ENCODE data around the gene DCAF8L1.
"Not testable (repeated sequence)": the region's sequence is repeated elsewhere in the genome, so short reads cannot be mapped to it uniquely, and the experiment has no call there.

DCAF8L1 gene

GRCh38 chrX:27995611-27996010 is 14.4 kb upstream of the DCAF8L1 start:
- H3K9me3 ChIP-seq (ENCODE audit: control insufficient read depth, low read length), result no peaks in the 10 kb centered on the region
- no peak overlapping the region for H2BK5ac ChIP-seq (ENCODE audit: low read depth, low read length, poor library complexity, severe bottlenecking)
- WGBS, result 83% methylated on average over 1 of the region's 3 CpGs
- no peak overlapping the region for H3K23ac ChIP-seq (ENCODE audit: low read length in 2 of 2)
- H3K79me1 ChIP-seq (replicated peaks; ENCODE audit: low read length, poor library complexity, severe bottlenecking), result no peaks in the 10 kb centered on the region
- no peak overlapping the region for H2BK120ac ChIP-seq (ENCODE audit: low read depth, low read length)
- no peak for DNase-seq
- H4K91ac ChIP-seq (ENCODE audit: low read length), result no peak overlapping the region
- H3K4me2 ChIP-seq (ENCODE audit: low read length, poor library complexity, severe bottlenecking), result no peak overlapping the region
- no peak overlapping the region for H3K9ac ChIP-seq (ENCODE audit: low read length)
- no peaks in the 10 kb centered on the region for H3K36me3 ChIP-seq (ENCODE audit: control insufficient read depth in 1 of 2, insufficient read depth in 2 of 2, low read depth in 1 of 2, low read length in 2 of 2)
- no peak overlapping the region for H3K4me3 ChIP-seq (ENCODE audit: insufficient read depth in 1 of 2, low read depth in 1 of 2, low read length in 2 of 2)
- no peak overlapping the region for H3K18ac ChIP-seq (ENCODE audit: low read depth in 1 of 2, low read length in 2 of 2)
- H3K14ac ChIP-seq (ENCODE audit: low read length in 2 of 2), result no peak overlapping the region
- H2AFZ ChIP-seq (ENCODE audit: low read depth, low read length), result no peak overlapping the region
- H2BK15ac ChIP-seq (ENCODE audit: low read depth, poor library complexity, severe bottlenecking), result no peak overlapping the region
- H2AK5ac ChIP-seq (ENCODE audit: low read length, severe bottlenecking), result no peak overlapping the region
- H3K27ac ChIP-seq (ENCODE audit: low read length, poor library complexity, severe bottlenecking), result no peak overlapping the region
- H2BK12ac ChIP-seq (ENCODE audit: low read length in 2 of 2), result no peak overlapping the region
- H4K8ac ChIP-seq (ENCODE audit: low read length), result no peak overlapping the region
- peaks cover 0 to 5% of the 10 kb centered on the region in 2 experiments for H3K27me3 ChIP-seq (ENCODE audit: control insufficient read depth in 1 of 2, insufficient read depth in 1 of 2, low read length in 2 of 2)
- H3K4me1 ChIP-seq (ENCODE audit: control insufficient read depth, insufficient read depth, low read depth, low read length), result no peaks in the 10 kb centered on the region
- H3K4ac ChIP-seq (ENCODE audit: low read depth in 1 of 2, low read length in 2 of 2), result no peak overlapping the region

GRCh38 chrX:27987862-27988646 is 6.8 kb upstream of the DCAF8L1 start:
- Histone ChIP-seq H4K91ac (ENCODE audit: low read length) (no peak overlapping the region), H3K4ac (ENCODE audit: low read depth in 1 of 2, low read length in 2 of 2) (no peak overlapping the region), H2BK12ac (ENCODE audit: low read length in 2 of 2) (no peak overlapping the region), H3K4me1 (ENCODE audit: control insufficient read depth, insufficient read depth, low read depth, low read length) (no peaks in the 10 kb centered on the region), H3K4me3 (ENCODE audit: insufficient read depth in 1 of 2, low read depth in 1 of 2, low read length in 2 of 2) (no peak overlapping the region), H3K27ac (ENCODE audit: low read length, poor library complexity, severe bottlenecking) (no peak overlapping the region), H3K79me1 (replicated peaks; ENCODE audit: low read length, poor library complexity, severe bottlenecking) (no peaks in the 10 kb centered on the region), H3K9me3 (ENCODE audit: control insufficient read depth, low read length) (no peaks in the 10 kb centered on the region), H3K18ac (ENCODE audit: low read depth in 1 of 2, low read length in 2 of 2) (no peak overlapping the region), H4K8ac (ENCODE audit: low read length) (no peak overlapping the region), H3K14ac (ENCODE audit: low read length in 2 of 2) (no peak overlapping the region), H2BK5ac (ENCODE audit: low read depth, low read length, poor library complexity, severe bottlenecking) (no peak overlapping the region), H2BK120ac (ENCODE audit: low read depth, low read length) (no peak overlapping the region), H3K4me2 (ENCODE audit: low read length, poor library complexity, severe bottlenecking) (no peak overlapping the region), H2BK15ac (ENCODE audit: low read depth, poor library complexity, severe bottlenecking) (no peak overlapping the region), H3K36me3 (ENCODE audit: control insufficient read depth in 1 of 2, insufficient read depth in 2 of 2, low read depth in 1 of 2, low read length in 2 of 2) (no peaks in the 10 kb centered on the region), H3K23ac (ENCODE audit: low read length in 2 of 2) (no peak overlapping the region), H3K27me3 (ENCODE audit: control insufficient read depth in 1 of 2, insufficient read depth in 1 of 2, low read length in 2 of 2) (no peaks in the 10 kb centered on the region), H2AFZ (ENCODE audit: low read depth, low read length) (no peak overlapping the region), H3K9ac (ENCODE audit: low read length) (no peak overlapping the region), H2AK5ac (ENCODE audit: low read length, severe bottlenecking) (no peak overlapping the region)
- DNase-seq, result no peak
- WGBS, result 23% methylated on average over 2 of the region's 2 CpGs

DNA sequence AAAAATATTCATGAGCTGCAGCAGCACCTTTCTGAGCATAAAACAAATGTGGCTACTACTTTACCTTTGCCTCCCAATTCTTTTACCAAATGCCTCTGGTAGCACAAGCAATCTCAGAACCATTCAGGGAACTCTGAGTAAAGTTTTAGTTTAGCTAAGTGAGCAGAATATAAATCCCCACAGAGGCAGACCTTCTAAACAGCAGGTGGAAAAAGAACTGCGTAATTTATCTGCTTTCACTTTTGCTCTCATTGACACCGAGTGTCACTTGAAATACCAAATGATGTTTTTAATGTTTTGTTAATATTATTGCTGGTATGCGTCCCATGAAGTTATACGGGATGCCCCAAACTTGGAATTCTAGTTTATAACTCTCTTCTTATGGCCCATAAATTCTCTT is 4.3 kb downstream of the DCAF8L1 start:
- not testable (repeated sequence) for H4K91ac ChIP-seq (ENCODE audit: low read length); H3K14ac ChIP-seq (ENCODE audit: low read length in 2 of 2); H3K23ac ChIP-seq (ENCODE audit: low read length in 2 of 2); H3K4ac ChIP-seq (ENCODE audit: low read depth in 1 of 2, low read length in 2 of 2); H3K27me3 ChIP-seq (ENCODE audit: control insufficient read depth in 1 of 2, insufficient read depth in 1 of 2, low read length in 2 of 2); H2AK5ac ChIP-seq (ENCODE audit: low read length, severe bottlenecking); H3K4me2 ChIP-seq (ENCODE audit: low read length, poor library complexity, severe bottlenecking); H2AFZ ChIP-seq (ENCODE audit: low read depth, low read length); H3K79me1 ChIP-seq (replicated peaks; ENCODE audit: low read length, poor library complexity, severe bottlenecking); H2BK12ac ChIP-seq (ENCODE audit: low read length in 2 of 2); H3K4me3 ChIP-seq (ENCODE audit: insufficient read depth in 1 of 2, low read depth in 1 of 2, low read length in 2 of 2); H4K8ac ChIP-seq (ENCODE audit: low read length); H3K36me3 ChIP-seq (ENCODE audit: control insufficient read depth in 1 of 2, insufficient read depth in 2 of 2, low read depth in 1 of 2, low read length in 2 of 2); H2BK5ac ChIP-seq (ENCODE audit: low read depth, low read length, poor library complexity, severe bottlenecking); H3K18ac ChIP-seq (ENCODE audit: low read depth in 1 of 2, low read length in 2 of 2); H2BK15ac ChIP-seq (ENCODE audit: low read depth, poor library complexity, severe bottlenecking); H3K4me1 ChIP-seq (ENCODE audit: control insufficient read depth, insufficient read depth, low read depth, low read length); DNase-seq; H3K27ac ChIP-seq (ENCODE audit: low read length, poor library complexity, severe bottlenecking); H2BK120ac ChIP-seq (ENCODE audit: low read depth, low read length); H3K9ac ChIP-seq (ENCODE audit: low read length); H3K9me3 ChIP-seq (ENCODE audit: control insufficient read depth, low read length)
- WGBS, result 87% methylated on average over 2 of the region's 4 CpGs

- H2BK15ac ChIP-seq (ENCODE audit: low read depth, poor library complexity, severe bottlenecking), result no peak overlapping the region
- H3K9me3 ChIP-seq (ENCODE audit: control insufficient read depth, low read length), result no peaks in the 10 kb centered on the region
- H4K8ac ChIP-seq (ENCODE audit: low read length), result no peak overlapping the region
- H3K27me3 ChIP-seq (ENCODE audit: control insufficient read depth in 1 of 2, insufficient read depth in 1 of 2, low read length in 2 of 2), result no peaks in the 10 kb centered on the region
- H3K27ac ChIP-seq (ENCODE audit: low read length, poor library complexity, severe bottlenecking), result no peak overlapping the region
- no peak overlapping the region for H4K91ac ChIP-seq (ENCODE audit: low read length)
- no peak overlapping the region for H3K14ac ChIP-seq (ENCODE audit: low read length in 2 of 2)
- no peak overlapping the region for H2BK120ac ChIP-seq (ENCODE audit: low read depth, low read length)
- no peaks in the 10 kb centered on the region for H3K36me3 ChIP-seq (ENCODE audit: control insufficient read depth in 1 of 2, insufficient read depth in 2 of 2, low read depth in 1 of 2, low read length in 2 of 2)
- H3K23ac ChIP-seq (ENCODE audit: low read length in 2 of 2), result no peak overlapping the region
- H3K4me1 ChIP-seq (ENCODE audit: control insufficient read depth, insufficient read depth, low read depth, low read length), result no peaks in the 10 kb centered on the region
- no peak overlapping the region for H3K4me3 ChIP-seq (ENCODE audit: insufficient read depth in 1 of 2, low read depth in 1 of 2, low read length in 2 of 2)
- no peak for DNase-seq
- no peak overlapping the region for H2AFZ ChIP-seq (ENCODE audit: low read depth, low read length)
- WGBS, result 69% methylated on average over 4 of the region's 4 CpGs
- no peak overlapping the region for H2BK5ac ChIP-seq (ENCODE audit: low read depth, low read length, poor library complexity, severe bottlenecking)
- H3K4ac ChIP-seq (ENCODE audit: low read depth in 1 of 2, low read length in 2 of 2), result no peak overlapping the region
- no peak overlapping the region for H3K18ac ChIP-seq (ENCODE audit: low read depth in 1 of 2, low read length in 2 of 2)
- no peak overlapping the region for H2BK12ac ChIP-seq (ENCODE audit: low read length in 2 of 2)
- no peak overlapping the region for H3K4me2 ChIP-seq (ENCODE audit: low read length, poor library complexity, severe bottlenecking)
- no peaks in the 10 kb centered on the region for H3K79me1 ChIP-seq (replicated peaks; ENCODE audit: low read length, poor library complexity, severe bottlenecking)
- H3K9ac ChIP-seq (ENCODE audit: low read length), result no peak overlapping the region
- H2AK5ac ChIP-seq (ENCODE audit: low read length, severe bottlenecking), result no peak overlapping the region
Measured at GRCh38 chrX:27976284-27976683, 5.0 kb downstream of the DCAF8L1 start.

All from mesenchymal stem cell (in vitro differentiated cells and primary cell).